GM23338 (cell line): Measurements from ENCODE around the gene WFDC11. TPM values are rescaled to one million over a fixed set of nuclear protein-coding genes. Genes with fewer than 3 reads are reported as not detected.

Experiments
- ATAC-seq: fragments of 200-7000 bp; cut with Tn5 transposase; 3 replicates; pipeline ENCODE4 v1.9.1; 2020
- DNase-seq: peaks from one replicate; pipeline ENCODE4 v3.0.0-alpha.2; 2015; ENCODE audit warnings: low spot score
- H2AFZ ChIP-seq: fragments of 200-600 bp; sonication (generic); 2 replicates; pipeline ENCODE4 v1.8.0; 2016; ENCODE audit warnings: antibody characterized with exemption, mild to moderate bottlenecking, moderate library complexity
- H3F3A ChIP-seq: fragments of 200-600 bp; sonication (generic); replicated peaks from 2 replicates; pipeline ENCODE4 v1.8.0; 2017; ENCODE audit warnings: antibody characterized with exemption, mixed run types, low read depth
- H3K27ac ChIP-seq: fragments of 200-600 bp; sonication (generic); 2 replicates; pipeline ENCODE4 v1.6.1; 2016; ENCODE audit warnings: low read depth
- H3K27me3 ChIP-seq: fragments of 200-600 bp; sonication (generic); 2 replicates; pipeline ENCODE4 v1.8.0; 2016; ENCODE audit warnings: mild to moderate bottlenecking, mixed run types, moderate library complexity; ENCODE audit not compliant: insufficient read depth
- H3K36me3 ChIP-seq: fragments of 200-600 bp; sonication (generic); 2 replicates; pipeline ENCODE4 v1.8.0; 2016; ENCODE audit warnings: mild to moderate bottlenecking; ENCODE audit not compliant: insufficient read depth
- H3K4me1 ChIP-seq: fragments of 200-600 bp; sonication (generic); 2 replicates; pipeline ENCODE4 v1.8.0; 2016; ENCODE audit warnings: mild to moderate bottlenecking, moderate library complexity; ENCODE audit not compliant: insufficient read depth
- H3K4me2 ChIP-seq: fragments of 200-600 bp; sonication (generic); 2 replicates; pipeline ENCODE4 v1.7.1; 2017; ENCODE audit warnings: mixed run types
- H3K4me3 ChIP-seq: fragments of 200-600 bp; sonication (generic); 2 replicates; pipeline ENCODE4 v1.6.1; 2016; ENCODE audit warnings: mixed run types
- H3K79me2 ChIP-seq: fragments of 200-600 bp; sonication (generic); replicated peaks from 2 replicates; pipeline ENCODE4 v1.8.0; 2017; ENCODE audit warnings: mild to moderate bottlenecking; ENCODE audit not compliant: insufficient read depth
- H3K9me2 ChIP-seq: fragments of 200-600 bp; sonication (generic); 2 replicates; pipeline ENCODE4 v1.8.0; 2017; ENCODE audit not compliant: insufficient read depth
- H4K20me1 ChIP-seq: fragments of 200-600 bp; sonication (generic); replicated peaks from 2 replicates; pipeline ENCODE4 v1.8.0; 2017; ENCODE audit warnings: mild to moderate bottlenecking; ENCODE audit not compliant: insufficient read depth
- H3K27ac Mint-ChIP-seq: 2 replicates; pipeline ENCODE4 v1.8.0; 2020; ENCODE audit warnings: inconsistent platforms, mild to moderate bottlenecking, moderate library complexity, mixed read lengths
- H3K27me3 Mint-ChIP-seq: 3 replicates; pipeline ENCODE4 v1.8.0; 2022; ENCODE audit warnings: low read depth, mild to moderate bottlenecking, moderate library complexity, mixed read lengths, inconsistent platforms; ENCODE audit not compliant: insufficient read depth, poor library complexity
- H3K36me3 Mint-ChIP-seq: 3 replicates; pipeline ENCODE4 v1.8.0; 2021; ENCODE audit warnings: low read depth, mild to moderate bottlenecking, inconsistent platforms, moderate library complexity, mixed read lengths
- H3K4me1 Mint-ChIP-seq: 3 replicates; pipeline ENCODE4 v1.8.0; 2020; ENCODE audit warnings: mild to moderate bottlenecking, inconsistent platforms, mixed read lengths
- H3K4me3 Mint-ChIP-seq: 3 replicates; pipeline ENCODE4 v1.8.0; 2021; ENCODE audit warnings: moderate library complexity, mild to moderate bottlenecking, inconsistent platforms, mixed read lengths
- H3K9me3 Mint-ChIP-seq: 3 replicates; pipeline ENCODE4 v1.8.0; 2020; ENCODE audit warnings: moderate library complexity, mild to moderate bottlenecking, inconsistent platforms, mixed read lengths
- CREB1 ChIP-seq: fragments of 250-450 bp; sonication (Bioruptor Pico); IDR thresholded peaks from 2 replicates; pipeline ENCODE4 v1.5.0; 2020; ENCODE audit warnings: low read depth, mild to moderate bottlenecking, moderate library complexity
- ETS1 ChIP-seq: IDR thresholded peaks from 2 replicates; pipeline ENCODE4 v1.6.1; 2016; ENCODE audit warnings: antibody characterized with exemption
- EZH2 ChIP-seq: fragments of 200-600 bp; sonication (generic); IDR thresholded peaks from one replicate; pipeline ENCODE4 v1.8.0; 2017; ENCODE audit warnings: antibody characterized with exemption, mild to moderate bottlenecking, low read depth; ENCODE audit not compliant: unreplicated experiment
- EZH2phosphoT487 ChIP-seq: fragments of 200-600 bp; sonication (generic); IDR thresholded peaks from one replicate; pipeline ENCODE4 v1.8.1; 2018; ENCODE audit warnings: antibody characterized with exemption; ENCODE audit not compliant: unreplicated experiment
- JUNB ChIP-seq: IDR thresholded peaks from one replicate; pipeline ENCODE4 v1.6.1; 2016; ENCODE audit warnings: antibody characterized with exemption; ENCODE audit not compliant: unreplicated experiment
- NANOG ChIP-seq: IDR thresholded peaks from 2 replicates; pipeline ENCODE4 v1.6.1; 2016; ENCODE audit warnings: antibody characterized with exemption, borderline replicate concordance
- ZNF114 ChIP-seq: fragments of 250-450 bp; sonication (Bioruptor Pico); IDR thresholded peaks from 2 replicates; pipeline ENCODE4 v1.5.0; 2020; ENCODE audit warnings: mild to moderate bottlenecking, moderate library complexity
- ZNF462 ChIP-seq: fragments of 250-450 bp; sonication (Bioruptor Pico); IDR thresholded peaks from 2 replicates; pipeline ENCODE4 v1.5.0; 2020; ENCODE audit warnings: mild to moderate bottlenecking, moderate library complexity
- polyA plus RNA-seq: library from polyadenylated mRNA; unstranded; fragments of >200 nt; fragmentation: Nextera tagmentation; extraction: Ambion mirVana; gene quantifications from 2 replicates; pipeline ENCODE4 v1.2.1, GENCODE V29; 2016
- total RNA-seq: library from RNA; depleted of rRNA; stranded (reverse); fragments of >200 nt; shearing (Covaris generic); gene quantifications from 2 replicates; pipeline ENCODE4 v1.2.3, GENCODE V29; 2014

WFDC11 gene
- total and polyA plus RNA-seq, 2 experiments from 2014 or later, result not detected

DNA sequence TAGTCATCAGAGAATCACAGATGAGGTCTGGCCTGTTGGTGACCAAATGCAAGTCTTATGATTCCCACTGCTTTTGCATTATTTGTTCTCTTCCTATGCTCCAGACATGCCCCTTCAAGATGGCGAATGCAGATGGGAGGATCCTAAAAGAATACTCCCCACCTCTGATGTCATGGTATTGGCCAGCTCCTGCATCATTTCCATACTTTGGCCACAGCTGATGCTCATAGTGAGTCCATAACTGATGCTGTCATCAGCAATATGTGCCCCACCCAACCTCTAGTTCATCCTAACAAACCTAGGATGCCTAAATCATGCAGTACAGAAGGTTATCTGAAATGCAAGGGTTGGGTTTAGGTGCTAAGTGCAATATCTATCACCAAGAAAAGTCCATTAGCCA lies 33.5 kb downstream of the WFDC11 start:
- no peak for DNase-seq
- H3K27me3 Mint-ChIP-seq, result peaks cover 3% of the 10 kb centered on the region
- Histone ChIP-seq H3K4me1 (no peaks in the 10 kb centered on the region), H3K4me2 (no peak overlapping the region), H3K9me2 (peaks cover 12% of the 10 kb centered on the region), H2AFZ (no peak overlapping the region), H3K36me3 (no peaks in the 10 kb centered on the region), H3K27me3 (no peaks in the 10 kb centered on the region), H3F3A (no peaks in the 10 kb centered on the region), H3K27ac (no peak overlapping the region), H3K79me2 (no peaks in the 10 kb centered on the region), H4K20me1 (no peaks in the 10 kb centered on the region), H3K4me3 (no peak overlapping the region)
- no peaks in the 10 kb centered on the region for H3K4me1 Mint-ChIP-seq
- H3K4me3 Mint-ChIP-seq, result no peak overlapping the region
- no peak for ATAC-seq
- TF ChIP-seq JUNB, result no peak
- no peak for TF ChIP-seq EZH2phosphoT487
- no peak for TF ChIP-seq NANOG
- TF ChIP-seq ETS1, result no peak
- no peak for TF ChIP-seq ZNF462 (CRISPR knock-in tag)
- no peak for TF ChIP-seq CREB1 (CRISPR knock-in tag)
- no peak for TF ChIP-seq ZNF114 (CRISPR knock-in tag)
- TF ChIP-seq EZH2, result no peak
- no peaks in the 10 kb centered on the region for H3K9me3 Mint-ChIP-seq
- no peaks in the 10 kb centered on the region for H3K36me3 Mint-ChIP-seq
- H3K27ac Mint-ChIP-seq, result no peak overlapping the region
